NT2/D1 (cell line): ENCODE results near the gene PTGER1.

Source experiments
- YY1 ChIP-seq: IDR thresholded peaks from 2 replicates; pipeline ENCODE4 v1.6.1; 2011; ENCODE audit not compliant: insufficient read length, insufficient read depth
- ZNF274 ChIP-seq: IDR thresholded peaks from 2 replicates; pipeline ENCODE4 v1.6.1; 2011; ENCODE audit warnings: mild to moderate bottlenecking, low read depth, low read length

GRCh38 chr19:14439014-14439413 lies 36.1 kb downstream of the PTGER1 start:
- no peak for TF ChIP-seq ZNF274
- TF ChIP-seq YY1, result no peak
